ENCODE results near the gene APOA5. TPM values are rescaled to one million over a fixed set of nuclear protein-coding genes. Genes with fewer than 3 reads are reported as not detected.

Gene APOA5
- total RNA-seq (2022; extraction: Qiagen RNA extraction): 0.11 TPM in 1 of 5 replicates, not detected in the others

GRCh38 chr11:116791813-116792143 lies at the start of gene APOA5:
APOA5 (minus strand) TSS chr11:116791879; CDS start chr11:116791860, 19 bp downstream.

GRCh38 chr11:116837231-116838091 lies 45.8 kb upstream of the APOA5 start, which contains the start of gene APOA1:
APOA1 (minus strand) TSS chr11:116837622; CDS start chr11:116837387, 235 bp downstream.

GRCh38 chr11:116829525-116830183 lies 38.0 kb upstream of the APOA5 start, which contains the start of gene APOC3:
APOC3 (plus strand) TSS chr11:116829907; CDS start chr11:116830583, 676 bp downstream.

GRCh38 chr11:116823031-116823843 lies 31.6 kb upstream of the APOA5 start, which contains the start of gene APOA4:
APOA4 (minus strand) TSS chr11:116823304; CDS start chr11:116823191, 113 bp downstream.

GRCh38 chr11:116787786-116788486 lies 3.7 kb downstream of the APOA5 start, which contains the start of gene ZPR1:
ZPR1 (minus strand) TSS chr11:116788023; CDS start chr11:116787990, 33 bp downstream.

GRCh38 chr11:116772443-116773202 lies 19.1 kb downstream of the APOA5 start, which contains the start of gene BUD13:
BUD13 (minus strand) TSS chr11:116772987; CDS start chr11:116772964, 23 bp downstream.

Other genes starting within 250 kb of the APOA5 start
- 11.1 to 13.9 TPM (median 11.8 TPM) in 5 replicates for gene BUD13, start 18.9 kb downstream of the APOA5 start, total RNA-seq (2022; extraction: Qiagen RNA extraction)
- 52.0 to 59.2 TPM (median 56.2 TPM) in 5 replicates for gene ZPR1, start 3.9 kb downstream of the APOA5 start, total RNA-seq (2022; extraction: Qiagen RNA extraction)
- gene APOA4, start 31.4 kb upstream of the APOA5 start, total RNA-seq (2022; extraction: Qiagen RNA extraction): not detected in 5 replicates
- 0.17 TPM in 1 of 5 replicates, not detected in the others for gene APOC3, start 38.0 kb upstream of the APOA5 start, total RNA-seq (2022; extraction: Qiagen RNA extraction)
- 0.14 to 0.65 TPM (median 0.36 TPM) in 5 replicates for gene APOA1, start 45.7 kb upstream of the APOA5 start, total RNA-seq (2022; extraction: Qiagen RNA extraction)